SK-N-MC (cell line): Measurements from ENCODE around the gene DNASE2B.

Experiments used
- DNase-seq: peaks from one replicate; pipeline ENCODE4 v3.0.0-alpha.2; 2011; ENCODE audit warnings: low read depth, low spot score
- H3K27ac ChIP-seq: fragments of 200-600 bp; sonication (generic); 2 replicates; pipeline ENCODE4 v1.5.1; 2016; ENCODE audit warnings: mixed run types
- H3K36me3 ChIP-seq: fragments of 200-600 bp; sonication (generic); 2 replicates; pipeline ENCODE4 v1.6.1; 2017; ENCODE audit warnings: antibody characterized with exemption, low read length, mixed read lengths; ENCODE audit not compliant: insufficient read depth
- H3K4me3 ChIP-seq: fragments of 200-600 bp; sonication (generic); 2 replicates; pipeline ENCODE4 v1.5.1; 2016
- H3K9ac ChIP-seq: fragments of 200-600 bp; sonication (generic); 2 replicates; pipeline ENCODE4 v1.8.0; 2017; ENCODE audit warnings: mixed run types, mixed read lengths; ENCODE audit not compliant: insufficient read length
- H3K9me3 ChIP-seq: fragments of 200-600 bp; sonication (generic); 2 replicates; pipeline ENCODE4 v1.6.1; 2017; ENCODE audit warnings: low read depth, mild to moderate bottlenecking, antibody characterized with exemption, low read length, moderate library complexity, mixed read lengths
- EZH2 ChIP-seq: fragments of 200-600 bp; sonication (generic); IDR thresholded peaks from one replicate; pipeline ENCODE4 v1.6.1; 2017; ENCODE audit warnings: antibody characterized with exemption
- FOXP2 ChIP-seq: optimal IDR thresholded peaks from 2 replicates; pipeline ENCODE3; 2011; ENCODE audit warnings: mild to moderate bottlenecking, moderate library complexity; ENCODE audit not compliant: insufficient read depth; ENCODE audit errors: extremely low read length, control extremely low read depth
- POLR2AphosphoS5 ChIP-seq: IDR thresholded peaks from 2 replicates; pipeline ENCODE4 v1.6.1; 2012; ENCODE audit warnings: mild to moderate bottlenecking, low read depth, low read length, borderline replicate concordance

Gene DNASE2B

GRCh38 chr1:84450910-84451309, 52.6 kb downstream of the DNASE2B start:
- Histone ChIP-seq H3K36me3 (no peaks in the 10 kb centered on the region), H3K4me3 (no peak overlapping the region), H3K27ac (no peak overlapping the region), H3K9me3 (no peaks in the 10 kb centered on the region), H3K9ac (no peak overlapping the region)
- TF ChIP-seq FOXP2 (no peak), POLR2AphosphoS5 (no peak), EZH2 (no peak)
- DNase-seq = no peak

- Histone ChIP-seq H3K27ac (no peak overlapping the region), H3K36me3 (no peaks in the 10 kb centered on the region), H3K4me3 (no peak overlapping the region), H3K9me3 (no peaks in the 10 kb centered on the region), H3K9ac (no peak overlapping the region)
- no peak for DNase-seq
- TF ChIP-seq EZH2 (no peak), POLR2AphosphoS5 (no peak), FOXP2 (no peak)
These were observed 54.2 kb downstream of the DNASE2B start for GRCh38 chr1:84452436-84452835.

GRCh38 chr1:84462118-84462517, 63.8 kb downstream of the DNASE2B start:
- no peak for TF ChIP-seq EZH2
- TF ChIP-seq FOXP2 = no peak
- no peak for TF ChIP-seq POLR2AphosphoS5
- H3K9me3 ChIP-seq = no peaks in the 10 kb centered on the region
- no peak for DNase-seq
- H3K36me3 ChIP-seq = no peaks in the 10 kb centered on the region
- H3K9ac ChIP-seq = no peak overlapping the region
- no peak overlapping the region for H3K27ac ChIP-seq
- H3K4me3 ChIP-seq = no peak overlapping the region
